ENCODE measurements around the gene ALDH1A3. TPM values are rescaled to one million over a fixed set of nuclear protein-coding genes. Genes with fewer than 3 reads are reported as not detected.

Gene ALDH1A3
- total RNA-seq, 1 donor from 2014 or later = 6.3 TPM

DNA sequence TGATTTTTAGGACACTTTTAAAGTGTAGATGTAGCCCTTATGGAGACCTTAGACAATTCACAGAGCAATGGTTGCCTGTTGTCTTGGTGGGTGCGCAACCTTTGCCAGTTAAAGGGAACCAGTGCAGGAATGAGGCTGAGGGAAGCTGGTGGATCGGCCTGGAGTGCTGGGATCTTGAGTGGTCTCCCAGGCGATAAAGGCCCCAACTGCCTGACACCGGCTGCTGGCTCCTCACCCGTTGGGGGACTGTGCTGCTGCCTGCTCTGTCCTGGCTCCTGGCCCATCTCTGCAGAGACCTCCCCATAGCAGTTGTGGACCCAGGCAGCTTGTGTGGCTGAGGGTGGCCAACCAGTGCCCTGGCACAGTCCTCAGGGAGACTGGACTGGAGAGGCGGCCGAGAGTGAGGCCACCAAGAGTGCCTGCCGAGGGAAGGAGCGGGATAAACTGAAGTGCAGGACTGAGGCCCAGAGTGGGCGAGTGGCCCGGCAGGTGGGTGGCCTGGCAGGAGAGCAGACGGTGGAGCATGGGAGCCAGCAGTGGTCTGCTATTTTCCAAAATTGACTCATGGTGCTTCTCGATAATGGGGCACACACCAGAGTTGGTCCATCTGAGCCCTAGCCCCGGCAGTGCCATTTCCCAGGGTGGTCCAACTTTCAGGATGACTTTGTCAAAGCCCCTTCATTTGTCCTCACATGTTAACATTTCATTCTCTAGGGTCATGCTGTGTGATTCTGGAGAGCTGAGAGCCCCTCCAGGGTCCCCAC is 2.1 kb downstream of the ALDH1A3 start:
- no peak for DNase-seq (ENCODE audit: low read depth in 2 of 2)

DNA sequence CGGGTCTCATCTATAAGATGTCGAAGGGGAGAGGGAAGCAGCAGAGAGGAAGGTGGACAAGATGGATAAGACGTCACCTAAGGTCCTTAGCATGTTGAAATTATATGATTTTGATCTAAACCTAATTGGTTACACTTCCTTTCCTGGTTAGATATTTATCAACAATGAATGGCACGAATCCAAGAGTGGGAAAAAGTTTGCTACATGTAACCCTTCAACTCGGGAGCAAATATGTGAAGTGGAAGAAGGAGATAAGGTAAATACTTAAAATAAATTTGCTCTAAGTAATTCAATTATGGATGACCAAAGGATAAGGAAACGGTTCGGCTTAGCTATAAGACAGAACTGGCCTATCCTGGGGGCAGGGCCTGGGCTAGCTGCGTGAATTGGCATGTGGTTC is 5.5 kb downstream of the ALDH1A3 start:
- DNase-seq (ENCODE audit: low read depth in 2 of 2) = no peak

DNA sequence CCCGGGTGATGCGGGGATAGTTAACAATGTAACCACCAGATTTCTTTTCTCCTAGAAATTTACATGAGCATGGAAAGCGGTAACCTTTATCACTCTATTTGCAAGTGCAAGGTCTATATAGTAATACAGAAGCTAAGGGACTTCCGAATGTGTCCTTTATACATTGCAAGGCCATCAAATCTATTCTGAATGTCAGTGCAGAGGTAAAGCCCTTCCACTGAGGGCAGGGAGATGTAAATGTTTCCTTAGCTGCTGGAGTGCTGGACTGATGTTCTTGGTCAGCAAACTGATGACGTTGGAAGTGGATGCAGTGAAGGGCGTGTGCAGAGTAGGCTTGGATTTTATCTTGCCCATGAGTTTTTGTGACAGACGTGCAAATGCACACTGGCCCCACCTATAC is 6.2 kb downstream of the ALDH1A3 start:
- no peak for DNase-seq (ENCODE audit: low read depth in 2 of 2)

GRCh38 chr15:100887211-100887913 is 7.7 kb downstream of the ALDH1A3 start:
- no peak for DNase-seq (ENCODE audit: low read depth in 2 of 2)

- DNase-seq (ENCODE audit: low read depth in 2 of 2) = peak; percentile 29 to 83
Observed at GRCh38 chr15:100889385-100890050, 9.9 kb downstream of the ALDH1A3 start.

DNA sequence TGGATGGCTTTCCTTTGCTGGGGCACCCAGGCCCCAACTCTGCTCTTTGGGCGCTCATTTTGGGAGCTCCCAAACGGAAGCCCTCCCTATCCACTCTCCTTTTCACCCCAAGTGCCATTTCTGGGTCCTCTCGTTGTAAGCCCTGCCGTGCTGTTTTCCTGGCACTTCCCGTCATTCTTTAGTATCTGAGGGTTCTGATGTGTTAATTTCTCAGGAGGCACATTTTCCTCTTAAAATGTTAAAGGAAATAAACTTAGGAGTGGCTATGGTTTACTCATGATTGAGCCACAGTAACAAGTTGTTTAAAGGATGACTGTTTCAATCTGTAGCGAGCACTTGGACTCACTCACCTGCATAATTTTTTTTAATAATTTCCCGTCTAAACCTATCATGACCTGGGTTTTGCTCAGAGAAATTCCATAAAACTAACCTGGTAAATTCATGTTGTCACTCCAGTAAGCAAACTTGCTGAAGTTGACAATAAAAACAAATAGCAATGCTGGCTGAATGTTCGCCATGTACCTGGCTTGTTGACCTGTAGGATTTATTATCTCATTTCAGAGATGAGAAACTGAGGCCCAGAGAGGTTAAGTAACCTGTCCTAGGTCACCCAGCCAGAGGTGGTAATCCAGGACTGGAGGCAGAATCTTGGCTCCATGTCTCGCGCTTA is 10.6 kb downstream of the ALDH1A3 start:
- peak in 1 of 2 donors; percentile 21 for DNase-seq (ENCODE audit: low read depth in 2 of 2)

DNA sequence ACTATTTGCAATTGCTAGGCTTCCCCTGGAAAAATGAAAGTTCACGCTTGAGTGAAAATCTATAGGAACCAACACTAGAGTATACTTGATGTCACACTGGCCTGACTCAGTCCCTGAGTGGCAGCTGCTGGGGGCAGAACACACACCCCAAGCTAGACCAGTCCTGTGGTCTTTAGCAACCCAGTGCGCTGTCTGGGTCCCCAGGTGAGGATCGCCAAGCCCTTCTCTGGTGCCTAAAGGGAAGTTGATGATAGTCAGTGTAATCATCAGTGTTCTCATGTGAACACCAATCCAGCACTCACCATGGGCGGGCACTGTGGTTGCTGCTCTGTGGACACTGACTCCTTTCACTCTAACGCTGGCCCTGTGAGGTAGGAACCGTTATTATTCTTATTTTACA is 11.2 kb downstream of the ALDH1A3 start:
- DNase-seq (ENCODE audit: low read depth in 2 of 2) = no peak

- peak in 1 of 2 donors; percentile 22 for DNase-seq (ENCODE audit: low read depth in 2 of 2)
Observed at GRCh38 chr15:100891307-100892012, 11.8 kb downstream of the ALDH1A3 start.

DNA sequence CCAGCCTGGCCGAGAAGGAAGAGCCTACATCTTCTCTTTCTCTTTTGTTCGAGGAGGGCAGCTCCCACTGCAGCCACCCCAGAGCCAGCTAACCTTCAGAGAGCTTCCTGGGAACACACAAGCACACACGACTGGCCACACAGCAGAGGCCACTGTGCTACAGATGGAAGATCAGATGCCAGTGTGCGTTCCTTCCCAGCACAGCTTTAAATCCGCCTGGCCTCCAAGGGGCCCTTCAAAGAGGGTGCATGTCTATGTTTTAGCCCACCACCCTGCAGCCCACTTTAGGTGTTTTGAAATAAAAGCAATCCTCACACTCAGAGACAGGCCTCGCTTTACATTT is 12.4 kb downstream of the ALDH1A3 start:
- no peak for DNase-seq (ENCODE audit: low read depth in 2 of 2)

- DNase-seq (ENCODE audit: low read depth in 2 of 2) = no peak
Observed at GRCh38 chr15:100893261-100893963, 13.8 kb downstream of the ALDH1A3 start.

DNA sequence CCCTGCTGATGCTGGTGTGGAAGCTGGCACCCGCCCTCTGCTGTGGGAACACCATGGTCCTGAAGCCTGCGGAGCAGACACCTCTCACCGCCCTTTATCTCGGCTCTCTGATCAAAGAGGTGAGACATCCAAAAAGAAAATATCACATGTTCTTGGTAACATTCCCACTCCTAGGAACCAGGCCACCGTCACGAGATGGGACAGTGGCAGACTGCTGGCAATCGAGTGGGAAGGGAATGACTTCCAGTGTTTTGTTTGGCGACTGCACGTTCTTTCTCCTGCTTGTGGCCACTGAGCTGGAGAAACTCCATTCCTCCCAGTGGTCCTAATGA is 14.3 kb downstream of the ALDH1A3 start:
- no peak for DNase-seq (ENCODE audit: low read depth in 2 of 2)

DNA sequence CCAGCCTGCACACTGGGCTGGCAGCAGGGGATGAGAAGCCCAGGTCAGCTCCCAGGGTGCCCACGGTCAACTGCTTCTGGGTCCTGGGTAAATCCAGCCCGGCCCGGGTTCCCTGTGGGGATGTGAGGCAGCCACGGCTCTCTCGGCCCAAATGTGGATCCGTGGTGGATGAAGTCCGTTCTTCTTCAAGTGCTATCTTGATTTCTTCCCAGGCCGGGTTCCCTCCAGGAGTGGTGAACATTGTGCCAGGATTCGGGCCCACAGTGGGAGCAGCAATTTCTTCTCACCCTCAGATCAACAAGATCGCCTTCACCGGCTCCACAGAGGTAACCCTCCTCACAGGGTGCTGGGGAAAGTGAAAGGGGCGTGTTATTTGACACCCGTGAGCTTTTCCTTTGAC is 16.1 kb downstream of the ALDH1A3 start:
- DNase-seq (ENCODE audit: low read depth in 2 of 2) = no peak

DNA sequence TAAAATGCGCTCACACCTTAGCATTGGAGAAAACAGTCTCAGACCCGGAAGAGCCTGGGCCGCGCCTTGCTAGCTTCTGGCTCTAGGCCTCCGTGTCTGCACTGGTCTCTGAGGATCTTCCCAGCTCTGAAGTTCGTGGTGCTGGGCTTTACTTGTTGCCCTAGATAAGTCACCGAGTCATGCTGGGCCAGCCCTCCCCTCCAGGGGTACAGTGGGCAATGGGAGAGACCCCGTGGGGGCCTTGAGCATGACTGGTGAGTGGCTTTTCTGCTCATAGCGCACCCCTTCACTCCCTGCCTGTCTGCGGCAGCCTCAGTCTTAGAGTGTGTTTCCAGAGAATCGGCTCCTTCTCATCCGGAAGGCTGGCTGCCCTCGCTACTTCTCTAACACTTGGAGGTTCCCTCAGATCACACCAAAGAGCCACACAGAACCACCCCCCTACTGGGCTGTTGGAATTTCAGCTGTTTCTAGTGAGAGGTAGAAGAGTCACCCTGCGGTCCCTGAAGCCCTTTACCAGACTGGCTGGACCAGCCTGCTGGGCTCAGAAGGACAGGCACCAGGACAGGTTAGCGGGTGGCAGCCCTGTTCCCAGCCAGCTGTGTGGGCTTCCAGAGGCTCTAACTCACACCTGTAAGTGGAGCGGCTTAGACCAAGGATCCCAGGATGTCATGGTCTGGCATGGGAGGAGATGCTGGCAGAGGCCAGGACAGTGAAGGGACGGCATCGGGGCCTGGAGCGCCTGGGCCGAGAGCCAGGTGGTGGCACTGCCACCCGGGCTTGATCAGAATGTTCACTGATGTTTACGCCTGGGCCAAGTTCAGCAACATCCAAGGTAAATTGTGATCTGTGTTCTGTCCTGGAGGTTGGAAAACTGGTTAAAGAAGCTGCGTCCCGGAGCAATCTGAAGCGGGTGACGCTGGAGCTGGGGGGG is 17.9 kb downstream of the ALDH1A3 start:
- no peak for DNase-seq (ENCODE audit: low read depth in 2 of 2)

- no peak for DNase-seq (ENCODE audit: low read depth in 2 of 2)
Observed at GRCh38 chr15:100898152-100898490, 18.5 kb downstream of the ALDH1A3 start.

- DNase-seq (ENCODE audit: low read depth in 2 of 2) = peak in 1 of 2 donors; percentile 31
Observed at GRCh38 chr15:100898661-100899462, 19.2 kb downstream of the ALDH1A3 start.

- DNase-seq (ENCODE audit: low read depth in 2 of 2) = no peak
Observed at GRCh38 chr15:100899601-100900000, 20.0 kb downstream of the ALDH1A3 start.

DNA sequence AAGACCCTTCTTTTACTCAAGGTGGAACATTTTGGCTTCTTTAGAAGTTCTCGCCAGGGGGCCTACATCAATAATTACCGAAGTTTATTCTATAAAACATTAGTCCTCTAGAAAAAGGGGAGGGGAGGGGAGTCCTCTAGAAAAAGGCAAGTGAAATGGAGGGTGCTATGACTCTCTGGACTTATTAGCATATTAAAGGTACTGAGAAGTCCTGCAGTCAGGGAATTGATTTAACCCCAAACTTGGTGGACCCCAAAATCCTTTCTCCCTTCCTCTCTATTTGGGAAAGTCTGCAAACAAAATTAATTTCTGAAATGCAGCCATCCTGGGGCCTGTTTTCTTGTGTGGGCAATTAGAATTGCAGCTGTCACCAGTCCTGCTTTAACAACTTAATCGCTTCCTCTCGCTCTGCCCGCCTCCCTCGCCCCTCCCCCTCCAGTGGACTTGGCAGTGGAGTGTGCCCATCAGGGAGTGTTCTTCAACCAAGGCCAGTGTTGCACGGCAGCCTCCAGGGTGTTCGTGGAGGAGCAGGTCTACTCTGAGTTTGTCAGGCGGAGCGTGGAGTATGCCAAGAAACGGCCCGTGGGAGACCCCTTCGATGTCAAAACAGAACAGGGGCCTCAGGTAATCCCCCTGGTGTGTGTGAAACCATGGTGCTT is 20.6 kb downstream of the ALDH1A3 start:
- no peak for DNase-seq (ENCODE audit: low read depth in 2 of 2)

GRCh38 chr15:100900795-100901169 is 21.2 kb downstream of the ALDH1A3 start:
- DNase-seq (ENCODE audit: low read depth in 2 of 2) = no peak

DNA sequence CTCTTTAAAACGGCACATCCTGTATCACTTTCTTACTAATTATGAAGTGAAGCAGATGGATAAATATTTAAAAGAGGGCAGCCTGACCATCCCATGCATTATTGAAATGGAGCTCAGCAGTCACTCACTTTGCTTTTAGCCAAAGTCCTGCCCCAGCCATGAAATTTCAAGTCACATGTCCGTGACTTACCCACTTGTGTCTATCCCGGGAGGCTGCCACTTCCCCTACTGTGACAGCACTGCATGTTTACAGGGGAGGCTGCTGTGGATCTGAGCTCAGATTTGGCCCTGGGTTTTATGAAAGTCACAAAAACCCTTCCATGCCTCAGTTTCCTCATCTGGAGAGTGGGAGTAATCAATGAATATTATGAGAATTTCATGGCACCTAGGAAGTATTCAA is 21.7 kb downstream of the ALDH1A3 start:
- DNase-seq (ENCODE audit: low read depth in 2 of 2) = no peak
